Neural cell (in vitro differentiated cells): ENCODE data around the gene TBC1D16. TPM values are rescaled to one million over a fixed set of nuclear protein-coding genes. Genes with fewer than 3 reads are reported as not detected.

Experiments used
- H2AFZ ChIP-seq: fragments of 200-600, 300-800 bp; sonication (generic), shearing (Covaris generic); 2 replicates; pipeline ENCODE4 v1.6.0; 2014; ENCODE audit warnings: low read depth, mild to moderate bottlenecking, antibody characterized with exemption, low read length, moderate library complexity
- H3F3A ChIP-seq: fragments of 200-600 bp; shearing (Covaris generic); 2 replicates; pipeline ENCODE4 v1.6.1; 2016; ENCODE audit warnings: mild to moderate bottlenecking, moderate library complexity, mixed read lengths, antibody characterized with exemption, low read length; ENCODE audit not compliant: insufficient read depth, poor library complexity, severe bottlenecking
- H3K27ac ChIP-seq: fragments of 200-600, 300-800 bp; sonication (generic), shearing (Covaris generic); 2 replicates; pipeline ENCODE4 v1.5.1; 2014; ENCODE audit warnings: mild to moderate bottlenecking, low read length, moderate library complexity
- H3K27me3 ChIP-seq: fragments of 300-800, 200-600 bp; sonication (generic), shearing (Covaris generic); 2 replicates; pipeline ENCODE4 v1.6.0; 2014; ENCODE audit warnings: mild to moderate bottlenecking, low read depth, low read length, moderate library complexity; ENCODE audit not compliant: insufficient read depth
- H3K36me3 ChIP-seq: fragments of 300-800, 200-600 bp; sonication (generic), shearing (Covaris generic); 2 replicates; pipeline ENCODE4 v1.5.1; 2014; ENCODE audit warnings: mild to moderate bottlenecking, antibody characterized with exemption, low read length, moderate library complexity; ENCODE audit not compliant: insufficient read depth
- H3K4me2 ChIP-seq: fragments of 300-800, 200-600 bp; sonication (generic), shearing (Covaris generic); 2 replicates; pipeline ENCODE4 v1.6.0; 2014; ENCODE audit warnings: mild to moderate bottlenecking, low read length
- H3K4me3 ChIP-seq: fragments of 300-800, 200-600 bp; sonication (generic), shearing (Covaris generic); 2 replicates; pipeline ENCODE4 v1.5.1; 2014; ENCODE audit warnings: mild to moderate bottlenecking, low read length, moderate library complexity
- H3K79me2 ChIP-seq: fragments of 200-600 bp; shearing (Covaris generic); replicated peaks from 2 replicates; pipeline ENCODE4 v1.6.0; 2014; ENCODE audit warnings: mild to moderate bottlenecking, low read length, moderate library complexity; ENCODE audit not compliant: insufficient read depth
- H3K9ac ChIP-seq: fragments of 300-800, 200-600 bp; sonication (generic), shearing (Covaris generic); 2 replicates; pipeline ENCODE4 v1.6.1; 2016; ENCODE audit warnings: mild to moderate bottlenecking, low read length, mixed read lengths
- H3K9me2 ChIP-seq: fragments of 200-600 bp; shearing (Covaris generic); 2 replicates; pipeline ENCODE4 v1.6.1; 2016; ENCODE audit warnings: mild to moderate bottlenecking, low read length, mixed read lengths; ENCODE audit not compliant: insufficient read depth
- H3K9me3 ChIP-seq: fragments of 200-600, 300-800 bp; sonication (generic), shearing (Covaris generic); 2 replicates; pipeline ENCODE4 v1.6.1; 2016; ENCODE audit warnings: mild to moderate bottlenecking, mixed run types, low read length, moderate library complexity, mixed read lengths
- H4K20me1 ChIP-seq: fragments of 200-600 bp; shearing (Covaris generic); 2 replicates; pipeline ENCODE4 v1.6.1; 2016; ENCODE audit warnings: mild to moderate bottlenecking, mixed run types; ENCODE audit not compliant: insufficient read depth
- CTCF ChIP-seq: fragments of 450-650 bp; IDR thresholded peaks from 2 replicates; pipeline ENCODE4 v1.5.1; 2014; ENCODE audit warnings: antibody characterized with exemption, mild to moderate bottlenecking, moderate library complexity; ENCODE audit not compliant: poor library complexity, severe bottlenecking
- EP300 ChIP-seq: fragments of 450-650 bp; conservative IDR thresholded peaks from 2 replicates; pipeline ENCODE4 v1.6.1; 2014; ENCODE audit warnings: antibody characterized with exemption, mild to moderate bottlenecking, moderate library complexity; ENCODE audit not compliant: poor library complexity, severe bottlenecking
- EZH2 ChIP-seq: fragments of 200-600, 300-800 bp; shearing (Covaris generic), sonication (generic); IDR thresholded peaks from 2 replicates; pipeline ENCODE4 v1.6.1; 2014; ENCODE audit warnings: antibody characterized with exemption, low read length, borderline replicate concordance, mild to moderate bottlenecking; ENCODE audit not compliant: insufficient read depth, poor library complexity, severe bottlenecking
- MXI1 ChIP-seq: fragments of 450-650 bp; conservative IDR thresholded peaks from 2 replicates; pipeline ENCODE4 v1.6.1; 2014; ENCODE audit warnings: antibody characterized with exemption, mild to moderate bottlenecking; ENCODE audit not compliant: poor library complexity, severe bottlenecking
- POLR2AphosphoS5 ChIP-seq: IDR thresholded peaks from 2 replicates; pipeline ENCODE4 v1.6.1; 2012
- RAD21 ChIP-seq: fragments of 450-650 bp; conservative IDR thresholded peaks from 2 replicates; pipeline ENCODE4 v1.6.1; 2014; ENCODE audit warnings: antibody characterized with exemption, mild to moderate bottlenecking, moderate library complexity
- SMC3 ChIP-seq: fragments of 450-650 bp; conservative IDR thresholded peaks from 2 replicates; pipeline ENCODE4 v1.6.1; 2014; ENCODE audit warnings: antibody characterized with exemption, mild to moderate bottlenecking, moderate library complexity; ENCODE audit not compliant: poor library complexity
- TAF1 ChIP-seq: IDR thresholded peaks from 2 replicates; pipeline ENCODE4 v1.6.1; 2012; ENCODE audit warnings: low read depth
- polyA plus RNA-seq: library from polyadenylated mRNA; depleted of rRNA; stranded (reverse); fragments of >200 nt; gene quantifications from 2 replicates; pipeline ENCODE4 v1.2.3, GENCODE V29; 2014
- TF ChIP-seq, protein P1 (sequence below): IDR thresholded peaks from 2 replicates; pipeline ENCODE4 v1.6.1; 2012; ENCODE audit warnings: borderline replicate concordance

Gene TBC1D16
- polyA plus RNA-seq, 1 donor from 2014 or later = 19.8 TPM

- no peak overlapping the region for H3K27ac ChIP-seq
- no peak overlapping the region for H3K9ac ChIP-seq
- TF ChIP-seq, protein P1, sequence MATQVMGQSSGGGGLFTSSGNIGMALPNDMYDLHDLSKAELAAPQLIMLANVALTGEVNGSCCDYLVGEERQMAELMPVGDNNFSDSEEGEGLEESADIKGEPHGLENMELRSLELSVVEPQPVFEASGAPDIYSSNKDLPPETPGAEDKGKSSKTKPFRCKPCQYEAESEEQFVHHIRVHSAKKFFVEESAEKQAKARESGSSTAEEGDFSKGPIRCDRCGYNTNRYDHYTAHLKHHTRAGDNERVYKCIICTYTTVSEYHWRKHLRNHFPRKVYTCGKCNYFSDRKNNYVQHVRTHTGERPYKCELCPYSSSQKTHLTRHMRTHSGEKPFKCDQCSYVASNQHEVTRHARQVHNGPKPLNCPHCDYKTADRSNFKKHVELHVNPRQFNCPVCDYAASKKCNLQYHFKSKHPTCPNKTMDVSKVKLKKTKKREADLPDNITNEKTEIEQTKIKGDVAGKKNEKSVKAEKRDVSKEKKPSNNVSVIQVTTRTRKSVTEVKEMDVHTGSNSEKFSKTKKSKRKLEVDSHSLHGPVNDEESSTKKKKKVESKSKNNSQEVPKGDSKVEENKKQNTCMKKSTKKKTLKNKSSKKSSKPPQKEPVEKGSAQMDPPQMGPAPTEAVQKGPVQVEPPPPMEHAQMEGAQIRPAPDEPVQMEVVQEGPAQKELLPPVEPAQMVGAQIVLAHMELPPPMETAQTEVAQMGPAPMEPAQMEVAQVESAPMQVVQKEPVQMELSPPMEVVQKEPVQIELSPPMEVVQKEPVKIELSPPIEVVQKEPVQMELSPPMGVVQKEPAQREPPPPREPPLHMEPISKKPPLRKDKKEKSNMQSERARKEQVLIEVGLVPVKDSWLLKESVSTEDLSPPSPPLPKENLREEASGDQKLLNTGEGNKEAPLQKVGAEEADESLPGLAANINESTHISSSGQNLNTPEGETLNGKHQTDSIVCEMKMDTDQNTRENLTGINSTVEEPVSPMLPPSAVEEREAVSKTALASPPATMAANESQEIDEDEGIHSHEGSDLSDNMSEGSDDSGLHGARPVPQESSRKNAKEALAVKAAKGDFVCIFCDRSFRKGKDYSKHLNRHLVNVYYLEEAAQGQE = no peak
- TF ChIP-seq POLR2AphosphoS5 (no peak), CTCF (no peak), TAF1 (no peak), EZH2 (no peak), MXI1 (no peak), RAD21 (no peak), SMC3 (no peak), EP300 (no peak)
- H4K20me1 ChIP-seq = no peaks in the 10 kb centered on the region
- H3K27me3 ChIP-seq = no peaks in the 10 kb centered on the region
- H3K36me3 ChIP-seq = no peaks in the 10 kb centered on the region
- no peaks in the 10 kb centered on the region for H3K79me2 ChIP-seq
- H3K4me2 ChIP-seq = no peak overlapping the region
- no peak overlapping the region for H2AFZ ChIP-seq
- no peaks in the 10 kb centered on the region for H3K9me3 ChIP-seq
- H3F3A ChIP-seq = no peaks in the 10 kb centered on the region
- H3K4me3 ChIP-seq = no peak overlapping the region
- no peaks in the 10 kb centered on the region for H3K9me2 ChIP-seq
Observed at GRCh38 chr17:79978548-79978855, 57.2 kb downstream of the TBC1D16 start.

- Histone ChIP-seq H3K9ac (no peak overlapping the region), H4K20me1 (no peaks in the 10 kb centered on the region), H3K4me3 (no peak overlapping the region), H3K4me2 (no peak overlapping the region), H3K27me3 (no peaks in the 10 kb centered on the region), H3F3A (no peaks in the 10 kb centered on the region), H2AFZ (no peak overlapping the region), H3K9me3 (no peaks in the 10 kb centered on the region), H3K36me3 (no peaks in the 10 kb centered on the region), H3K27ac (no peak overlapping the region), H3K79me2 (no peaks in the 10 kb centered on the region), H3K9me2 (no peaks in the 10 kb centered on the region)
- TF ChIP-seq RAD21 = no peak
- no peak for TF ChIP-seq CTCF
- TF ChIP-seq MXI1 = no peak
- no peak for TF ChIP-seq SMC3
- no peak for TF ChIP-seq EP300
- no peak for TF ChIP-seq TAF1
- TF ChIP-seq EZH2 = no peak
- no peak for TF ChIP-seq POLR2AphosphoS5
- TF ChIP-seq, protein P1 = no peak
Observed at GRCh38 chr17:79977708-79978547, 57.7 kb downstream of the TBC1D16 start.
